Mesenchymal stem cell (in vitro differentiated cells and primary cell): Measurements from ENCODE around the gene KLC1.

Experiments used
- DNase-seq: peaks from one replicate; pipeline ENCODE4 v3.0.0-alpha.2; 2013
- H2AFZ ChIP-seq: one replicate; pipeline ENCODE4 v1.6.1; 2013; ENCODE audit warnings: low read depth, mild to moderate bottlenecking, control low read depth, inconsistent platforms, low read length, moderate library complexity
- H2AK5ac ChIP-seq: 2 replicates; pipeline ENCODE4 v1.6.1; 2013; ENCODE audit warnings: low read length, moderate library complexity, mild to moderate bottlenecking, inconsistent platforms; ENCODE audit not compliant: severe bottlenecking
- H2BK120ac ChIP-seq: one replicate; pipeline ENCODE4 v1.6.1; 2013; ENCODE audit warnings: low read depth, mild to moderate bottlenecking, inconsistent platforms, low read length, moderate library complexity
- H2BK12ac ChIP-seq, 2 experiments: one replicate each; pipeline ENCODE4 v1.6.1; 2013; ENCODE audit warnings: inconsistent platforms in 2 of 2, low read length in 2 of 2, mild to moderate bottlenecking in 2 of 2, moderate library complexity in 2 of 2, control low read depth in 1 of 2
- H2BK15ac ChIP-seq: one replicate; pipeline ENCODE4 v1.6.1; 2013; ENCODE audit warnings: mild to moderate bottlenecking, low read depth, inconsistent platforms; ENCODE audit not compliant: poor library complexity, severe bottlenecking
- H2BK5ac ChIP-seq: 2 replicates; pipeline ENCODE4 v1.6.1; 2013; ENCODE audit warnings: low read depth, mild to moderate bottlenecking, low read length, control low read depth, inconsistent platforms; ENCODE audit not compliant: poor library complexity, severe bottlenecking
- H3K14ac ChIP-seq, 2 experiments: one replicate each; pipeline ENCODE4 v1.6.1; 2013; ENCODE audit warnings: inconsistent platforms in 2 of 2, low read length in 2 of 2, control low read depth in 1 of 2, mild to moderate bottlenecking in 1 of 2, moderate library complexity in 1 of 2
- H3K18ac ChIP-seq, 2 experiments: one replicate each; pipeline ENCODE4 v1.6.1; 2013; ENCODE audit warnings: inconsistent platforms in 2 of 2, low read length in 2 of 2, control low read depth in 1 of 2, low read depth in 1 of 2, mild to moderate bottlenecking in 1 of 2
- H3K23ac ChIP-seq, 2 experiments: one replicate each; pipeline ENCODE4 v1.6.1; 2013; ENCODE audit warnings: inconsistent platforms in 2 of 2, low read length in 2 of 2, mild to moderate bottlenecking in 2 of 2, moderate library complexity in 2 of 2, control low read depth in 1 of 2
- H3K27ac ChIP-seq: 2 replicates; pipeline ENCODE4 v1.5.1; 2013; ENCODE audit warnings: mild to moderate bottlenecking, moderate library complexity, low read length, control low read depth, inconsistent platforms; ENCODE audit not compliant: poor library complexity, severe bottlenecking
- H3K27me3 ChIP-seq, 2 experiments: 2 replicates each; pipeline versions ENCODE4 v1.6.1 to v1.7.0; 2013; ENCODE audit warnings: low read length in 2 of 2, mild to moderate bottlenecking in 2 of 2, moderate library complexity in 2 of 2, control low read depth in 1 of 2, inconsistent platforms in 1 of 2; ENCODE audit not compliant: control insufficient read depth in 1 of 2, insufficient read depth in 1 of 2
- H3K36me3 ChIP-seq, 2 experiments: 2 replicates each; pipeline versions ENCODE4 v1.6.1 to v1.7.0; 2013; ENCODE audit warnings: low read length in 2 of 2, control low read depth in 1 of 2, inconsistent platforms in 1 of 2, low read depth in 1 of 2, mild to moderate bottlenecking in 1 of 2; ENCODE audit not compliant: insufficient read depth in 2 of 2, control insufficient read depth in 1 of 2
- H3K4ac ChIP-seq, 2 experiments: one replicate each; pipeline ENCODE4 v1.6.1; 2013; ENCODE audit warnings: inconsistent platforms in 2 of 2, low read length in 2 of 2, mild to moderate bottlenecking in 2 of 2, moderate library complexity in 2 of 2, control low read depth in 1 of 2, low read depth in 1 of 2
- H3K4me1 ChIP-seq: 2 replicates; pipeline ENCODE4 v1.6.1; 2013; ENCODE audit warnings: low read depth, low read length, control low read depth; ENCODE audit not compliant: control insufficient read depth, insufficient read depth
- H3K4me2 ChIP-seq: 2 replicates; pipeline ENCODE4 v1.6.1; 2013; ENCODE audit warnings: low read length, mild to moderate bottlenecking, inconsistent platforms; ENCODE audit not compliant: poor library complexity, severe bottlenecking
- H3K4me3 ChIP-seq, 2 experiments: 2 replicates each; pipeline versions ENCODE4 v1.5.1 to v1.7.0; 2013; ENCODE audit warnings: low read length in 2 of 2, mild to moderate bottlenecking in 2 of 2, control low read depth in 1 of 2, low read depth in 1 of 2; ENCODE audit not compliant: insufficient read depth in 1 of 2
- H3K79me1 ChIP-seq: replicated peaks from 2 replicates; pipeline ENCODE4 v1.6.1; 2013; ENCODE audit warnings: mild to moderate bottlenecking, control low read depth, low read length, inconsistent platforms; ENCODE audit not compliant: poor library complexity, severe bottlenecking
- H3K9ac ChIP-seq: 2 replicates; pipeline ENCODE4 v1.7.0; 2013; ENCODE audit warnings: mild to moderate bottlenecking, low read length, moderate library complexity
- H3K9me3 ChIP-seq: 2 replicates; pipeline ENCODE4 v1.7.0; 2013; ENCODE audit warnings: mild to moderate bottlenecking, low read length; ENCODE audit not compliant: control insufficient read depth
- H4K8ac ChIP-seq: one replicate; pipeline ENCODE4 v1.6.1; 2013; ENCODE audit warnings: inconsistent platforms, mild to moderate bottlenecking, low read length, moderate library complexity
- H4K91ac ChIP-seq: one replicate; pipeline ENCODE4 v1.6.1; 2013; ENCODE audit warnings: mild to moderate bottlenecking, low read length, inconsistent platforms
- WGBS: methylation state at CpG from one replicate; pipeline ENCODE4 v1.1.7; 2013; ENCODE audit warnings: mixed read lengths; 5-methylcytosine and 5-hydroxymethylcytosine counted together

Gene KLC1

DNA sequence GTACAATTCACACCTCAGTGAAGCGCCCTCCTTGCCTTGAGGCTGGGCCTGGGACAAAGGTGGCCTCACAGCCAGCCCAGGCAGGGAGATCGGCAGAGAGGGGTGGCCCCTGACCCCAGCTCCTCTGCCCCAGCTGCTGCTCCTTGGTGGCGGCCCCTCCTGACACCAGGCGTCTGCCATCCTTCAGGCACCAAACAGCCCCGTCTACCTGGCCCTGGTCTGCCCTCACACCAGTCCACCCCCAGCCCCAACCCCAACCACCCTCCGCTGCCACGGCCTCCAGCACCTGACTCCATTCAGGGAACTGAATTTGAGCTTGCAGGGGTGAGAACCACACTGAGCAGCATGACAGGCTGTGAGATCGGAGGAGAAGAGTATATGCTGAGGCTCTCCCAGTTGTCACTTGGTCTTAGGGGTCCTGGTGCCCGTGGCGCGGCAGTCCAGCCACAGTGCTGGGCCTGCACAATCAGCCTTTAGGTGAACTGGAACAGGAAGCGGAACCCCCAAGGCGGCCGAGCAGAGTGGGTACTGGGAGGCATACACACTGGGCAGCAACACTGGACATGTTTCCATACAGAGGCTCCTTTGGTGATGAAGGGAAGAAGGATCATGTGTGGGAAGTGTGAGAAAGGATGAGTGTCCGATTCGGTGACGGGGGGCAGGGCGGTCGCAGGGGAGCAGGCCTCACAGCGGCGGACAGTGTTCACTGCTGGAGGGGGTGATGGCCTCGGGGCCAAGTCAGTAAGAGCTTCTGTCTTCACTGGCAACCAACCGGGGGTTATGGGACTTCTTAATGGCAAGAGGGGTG, 105.3 kb downstream of the KLC1 start:
- Histone ChIP-seq H3K79me1 (peaks cover 21% of the 10 kb centered on the region), H3K4me1 (peaks cover 8% of the 10 kb centered on the region), H3K9me3 (no peaks in the 10 kb centered on the region), H3K14ac (no peak overlapping the region), H4K8ac (no peak overlapping the region), H2BK120ac (no peak overlapping the region), H3K4me2 (no peak overlapping the region), H3K18ac (no peak overlapping the region), H3K27me3 (no peaks in the 10 kb centered on the region), H2AFZ (no peak overlapping the region), H3K4ac (no peak overlapping the region), H2BK5ac (no peak overlapping the region), H3K36me3 (peaks cover 53 to 78% of the 10 kb centered on the region in 2 experiments), H3K27ac (no peak overlapping the region), H3K4me3 (no peak overlapping the region), H2AK5ac (no peak overlapping the region), H2BK15ac (no peak overlapping the region), H3K23ac (no peak overlapping the region), H2BK12ac (no peak overlapping the region), H3K9ac (no peak overlapping the region), H4K91ac (no peak overlapping the region)
- WGBS = 97% methylated on average over 23 of the region's 23 CpGs
- no peak for DNase-seq

- no peak overlapping the region for H3K14ac ChIP-seq
Observed at GRCh38 chr14:103735022-103735421, 106.0 kb downstream of the KLC1 start.

DNA sequence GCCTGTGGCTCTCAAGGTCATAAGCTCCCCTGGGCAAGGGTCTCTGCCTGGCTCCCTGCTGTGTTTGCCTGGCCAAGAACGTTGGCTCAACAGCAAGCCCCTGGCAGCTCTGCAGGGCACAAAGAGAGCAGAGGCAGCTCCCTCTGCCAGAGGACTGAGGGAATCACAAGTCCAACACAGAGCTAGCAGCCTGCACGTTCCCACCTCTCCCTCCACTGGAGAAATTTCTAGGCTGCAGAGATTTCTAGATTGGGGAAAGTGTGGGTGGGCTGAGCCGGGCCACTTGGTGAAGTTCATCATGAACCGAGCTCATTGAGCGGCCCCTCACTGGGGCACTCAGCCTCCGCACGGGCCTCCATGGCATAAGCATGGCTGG, 106.4 kb downstream of the KLC1 start:
- Histone ChIP-seq H3K36me3 (peaks cover 41 to 78% of the 10 kb centered on the region in 2 experiments), H2BK12ac (no peak overlapping the region), H3K9ac (no peak overlapping the region), H3K4me2 (no peak overlapping the region), H4K8ac (no peak overlapping the region), H2BK120ac (no peak overlapping the region), H3K4ac (no peak overlapping the region), H3K4me3 (no peak overlapping the region), H3K23ac (no peak overlapping the region), H2AFZ (no peak overlapping the region), H3K4me1 (peaks cover 8% of the 10 kb centered on the region), H3K79me1 (peaks cover 13% of the 10 kb centered on the region), H3K14ac (no peak overlapping the region), H3K27ac (no peak overlapping the region), H4K91ac (no peak overlapping the region), H2BK15ac (no peak overlapping the region), H3K9me3 (no peaks in the 10 kb centered on the region), H2AK5ac (no peak overlapping the region), H2BK5ac (no peak overlapping the region), H3K18ac (no peak overlapping the region), H3K27me3 (no peaks in the 10 kb centered on the region)
- WGBS = 89% methylated on average over 6 of the region's 7 CpGs
- no peak for DNase-seq

More at GRCh38 chr14:103735022-103735421, 106.0 kb downstream of the KLC1 start:
- Histone ChIP-seq H3K23ac (no peak overlapping the region), H4K8ac (no peak overlapping the region), H3K18ac (no peak overlapping the region), H2BK120ac (no peak overlapping the region), H3K79me1 (peaks cover 17% of the 10 kb centered on the region), H3K4me3 (no peak overlapping the region), H4K91ac (no peak overlapping the region), H2BK5ac (no peak overlapping the region), H3K27ac (no peak overlapping the region), H3K9me3 (no peaks in the 10 kb centered on the region), H3K36me3 (peaks cover 45 to 78% of the 10 kb centered on the region in 2 experiments), H3K27me3 (no peaks in the 10 kb centered on the region), H2AK5ac (no peak overlapping the region), H2BK15ac (no peak overlapping the region), H2BK12ac (no peak overlapping the region), H3K4me1 (peaks cover 8% of the 10 kb centered on the region), H3K4ac (no peak overlapping the region), H3K4me2 (no peak overlapping the region), H3K9ac (no peak overlapping the region), H2AFZ (no peak overlapping the region)
- DNase-seq = no peak
- 89% methylated on average over 12 of the region's 12 CpGs for WGBS

DNA sequence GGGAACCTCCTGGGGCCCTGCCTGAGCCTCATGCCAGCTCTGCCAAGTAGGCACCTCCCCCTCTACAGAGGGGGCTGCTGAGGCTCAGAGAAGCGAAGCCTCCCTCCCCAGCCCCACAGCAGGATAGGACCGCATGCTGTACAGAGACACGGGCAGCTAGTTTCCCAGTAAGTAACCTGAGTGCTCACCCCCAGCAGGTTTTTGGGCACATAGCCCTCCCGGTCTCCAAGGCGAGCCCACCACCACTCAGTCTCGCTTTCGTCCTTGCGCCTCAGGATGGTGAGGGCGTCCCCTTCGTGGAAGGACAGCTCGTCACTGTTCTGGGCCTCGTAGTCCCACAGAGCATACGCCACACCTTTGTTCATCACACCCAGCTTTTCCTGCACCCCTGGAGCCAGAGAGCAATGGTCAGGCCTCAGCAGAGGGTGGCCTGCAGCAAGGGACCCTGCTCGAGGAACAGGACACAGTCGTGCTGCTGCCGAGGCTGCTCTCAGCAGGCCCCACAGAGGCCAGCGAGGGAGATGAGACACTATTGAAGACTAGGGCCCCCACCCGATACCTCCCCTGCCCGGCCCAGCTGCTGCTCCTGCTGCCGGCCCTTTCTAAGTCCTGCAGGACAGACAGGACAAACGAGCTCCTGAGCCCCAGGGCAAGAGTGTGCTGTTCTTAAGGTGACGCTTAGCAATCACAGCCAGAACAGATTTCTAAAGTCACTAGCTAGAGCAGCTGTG, 107.0 kb downstream of the KLC1 start:
- Histone ChIP-seq H3K9me3 (no peaks in the 10 kb centered on the region), H2AFZ (no peak overlapping the region), H2BK15ac (no peak overlapping the region), H2BK12ac (no peak overlapping the region), H3K9ac (no peak overlapping the region), H2BK120ac (no peak overlapping the region), H3K79me1 (peaks cover 9% of the 10 kb centered on the region), H3K4me1 (peaks cover 8% of the 10 kb centered on the region), H3K18ac (no peak overlapping the region), H3K14ac (no peak overlapping the region), H4K8ac (no peak overlapping the region), H3K4me2 (no peak overlapping the region), H3K27me3 (no peaks in the 10 kb centered on the region), H3K36me3 (peaks cover 37 to 74% of the 10 kb centered on the region in 2 experiments), H3K23ac (no peak overlapping the region), H3K4me3 (peak overlapping the region in 1 of 2 experiments; percentile 31), H2AK5ac (no peak overlapping the region), H2BK5ac (no peak overlapping the region), H3K4ac (no peak overlapping the region), H3K27ac (no peak overlapping the region), H4K91ac (no peak overlapping the region)
- no peak for DNase-seq
- WGBS = 90% methylated on average over 22 of the region's 22 CpGs
